ENCODE data around the gene COX7C.

DNA sequence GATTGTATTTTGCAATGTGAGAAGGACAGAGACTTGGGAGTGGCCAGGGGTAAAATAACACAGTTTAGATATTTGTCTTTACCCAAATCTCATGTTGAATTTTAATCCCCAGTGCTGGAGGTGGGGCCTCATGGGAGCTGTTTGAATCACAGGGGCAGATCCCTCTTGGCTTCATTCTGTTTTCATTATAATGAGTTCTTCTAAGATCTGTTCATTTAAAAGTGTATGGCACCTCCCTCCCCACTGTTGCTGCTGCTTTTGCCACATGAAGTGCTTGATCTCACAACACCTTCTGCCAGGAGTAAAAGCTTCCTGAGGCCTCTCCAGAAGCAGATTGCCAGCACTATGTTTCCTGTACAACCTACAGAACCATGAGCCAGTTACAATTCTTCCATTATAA lies 28.1 kb downstream of the COX7C start:
- TF ChIP-seq CTCF (conservative IDR thresholded peaks at IDR 0.05; ENCODE audit: low read depth, low read length) (no peak), EZH2 (IDR thresholded peaks at IDR 0.05; ENCODE audit: borderline replicate concordance, low read depth, low read length, poor library complexity, severe bottlenecking) (no peak)
